WTC11 (cell line): ENCODE results near the gene TCEANC2. TPM values are rescaled to one million over a fixed set of nuclear protein-coding genes. Genes with fewer than 3 reads are reported as not detected.

Experiments used
- CBFB ChIP-seq: sonication (generic); formaldehyde crosslinking; IDR thresholded peaks from 2 replicates; pipeline ENCODE4 v1.8.1; 2022; ENCODE audit warnings: mild to moderate bottlenecking, low read depth, missing genetic modification reagents
- CREB1 ChIP-seq: sonication (generic); formaldehyde crosslinking; IDR thresholded peaks from 2 replicates; pipeline ENCODE4 v1.8.0; 2023; ENCODE audit warnings: mild to moderate bottlenecking, missing genetic modification reagents
- CREM ChIP-seq: sonication (generic); formaldehyde crosslinking; IDR thresholded peaks from 2 replicates; pipeline ENCODE4 v1.8.1; 2022; ENCODE audit warnings: mild to moderate bottlenecking, missing genetic modification reagents, moderate library complexity
- EMX1 ChIP-seq: fragments of 250-450 bp; sonication (Bioruptor Pico); IDR thresholded peaks from 2 replicates; pipeline ENCODE4 v1.8.0; 2021; ENCODE audit warnings: mild to moderate bottlenecking
- ETV6 ChIP-seq: sonication (generic); formaldehyde crosslinking; IDR thresholded peaks from 2 replicates; pipeline ENCODE4 v1.8.1; 2022; ENCODE audit warnings: mild to moderate bottlenecking, missing genetic modification reagents
- FOXP1 ChIP-seq: sonication (generic); formaldehyde crosslinking; IDR thresholded peaks from 2 replicates; pipeline ENCODE4 v1.8.0; 2022; ENCODE audit warnings: missing genetic modification reagents, mild to moderate bottlenecking, moderate library complexity, borderline replicate concordance
- GABPB1 ChIP-seq: sonication (generic); formaldehyde crosslinking; IDR thresholded peaks from 2 replicates; pipeline ENCODE4 v1.8.1; 2023; ENCODE audit warnings: mild to moderate bottlenecking, missing genetic modification reagents
- HMGA2 ChIP-seq: fragments of 250-450 bp; sonication (Bioruptor Pico); IDR thresholded peaks from 2 replicates; pipeline ENCODE4 v1.4.0; 2021; ENCODE audit warnings: mild to moderate bottlenecking, moderate library complexity
- JUN ChIP-seq: sonication (generic); formaldehyde crosslinking; IDR thresholded peaks from 2 replicates; pipeline ENCODE4 v1.8.0; 2023; ENCODE audit warnings: mild to moderate bottlenecking, missing genetic modification reagents
- MXD4 ChIP-seq: fragments of 250-450 bp; sonication (Bioruptor Pico); IDR thresholded peaks from 2 replicates; pipeline ENCODE4 v1.8.0; 2021; ENCODE audit warnings: mild to moderate bottlenecking, moderate library complexity, borderline replicate concordance
- NFATC4 ChIP-seq: fragments of 250-450 bp; sonication (Bioruptor Pico); IDR thresholded peaks from 2 replicates; pipeline ENCODE4 v1.9.0; 2021; ENCODE audit warnings: mild to moderate bottlenecking
- NFYB ChIP-seq: sonication (generic); formaldehyde crosslinking; conservative IDR thresholded peaks from 2 replicates; pipeline ENCODE4 v1.8.0; 2022; ENCODE audit warnings: low read depth, missing genetic modification reagents
- OVOL2 ChIP-seq: fragments of 250-450 bp; sonication (Bioruptor Pico); IDR thresholded peaks from 2 replicates; pipeline ENCODE4 v1.9.0; 2021; ENCODE audit warnings: mild to moderate bottlenecking, borderline replicate concordance
- RELA ChIP-seq: sonication (generic); formaldehyde crosslinking; IDR thresholded peaks from 2 replicates; pipeline ENCODE4 v1.8.1; 2022; ENCODE audit warnings: missing genetic modification reagents, mild to moderate bottlenecking, borderline replicate concordance
- SOX15 ChIP-seq: fragments of 250-450 bp; sonication (Bioruptor Pico); IDR thresholded peaks from 2 replicates; pipeline ENCODE4 v1.9.0; 2021; ENCODE audit warnings: mild to moderate bottlenecking
- SP1 ChIP-seq: sonication (generic); formaldehyde crosslinking; conservative IDR thresholded peaks from 2 replicates; pipeline ENCODE4 v1.8.1; 2022; ENCODE audit warnings: missing genetic modification reagents
- TP53 ChIP-seq: sonication (generic); formaldehyde crosslinking; IDR thresholded peaks from 2 replicates; pipeline ENCODE4 v1.8.1; 2023; ENCODE audit warnings: mild to moderate bottlenecking, missing genetic modification reagents
- ZNF121 ChIP-seq: sonication (generic); formaldehyde crosslinking; IDR thresholded peaks from 2 replicates; pipeline ENCODE4 v1.8.0; 2023; ENCODE audit warnings: missing genetic modification reagents
- ZNF232 ChIP-seq: sonication (generic); formaldehyde crosslinking; IDR thresholded peaks from 2 replicates; pipeline ENCODE4 v1.8.0; 2022; ENCODE audit warnings: mild to moderate bottlenecking, missing genetic modification reagents
- ZNF263 ChIP-seq: sonication (generic); formaldehyde crosslinking; IDR thresholded peaks from 2 replicates; pipeline ENCODE4 v1.8.1; 2022; ENCODE audit warnings: low read depth, mild to moderate bottlenecking, moderate library complexity, missing genetic modification reagents
- ZNF423 ChIP-seq: fragments of 250-450 bp; sonication (Bioruptor Pico); IDR thresholded peaks from 2 replicates; pipeline ENCODE4 v2.1.2; 2022; ENCODE audit warnings: mild to moderate bottlenecking, moderate library complexity
- ZNF671 ChIP-seq: fragments of 250-450 bp; sonication (Bioruptor Pico); IDR thresholded peaks from 2 replicates; pipeline ENCODE4 v1.8.0; 2021; ENCODE audit warnings: mild to moderate bottlenecking
- total RNA-seq: library from RNA; stranded (reverse); gene quantifications from 3 replicates; pipeline ENCODE4 v1.2.3, GENCODE V29; 2021
- TF ChIP-seq, protein P1 (sequence below): sonication (generic); formaldehyde crosslinking; IDR thresholded peaks from 2 replicates; pipeline ENCODE4 v1.8.1; 2022; ENCODE audit warnings: mild to moderate bottlenecking, missing genetic modification reagents, moderate library complexity, borderline replicate concordance
- TF ChIP-seq, protein P2 (sequence below): sonication (generic); formaldehyde crosslinking; IDR thresholded peaks from 2 replicates; pipeline ENCODE4 v1.8.1; 2022; ENCODE audit warnings: missing genetic modification reagents, borderline replicate concordance
- TF ChIP-seq, protein P3 (sequence below): sonication (generic); formaldehyde crosslinking; IDR thresholded peaks from 2 replicates; pipeline ENCODE4 v1.8.1; 2023; ENCODE audit warnings: mild to moderate bottlenecking, missing genetic modification reagents, moderate library complexity
- TF ChIP-seq, protein P4 (sequence below): sonication (generic); formaldehyde crosslinking; IDR thresholded peaks from 2 replicates; pipeline ENCODE4 v1.8.0; 2022; ENCODE audit warnings: mild to moderate bottlenecking, missing genetic modification reagents
- TF ChIP-seq, protein P5 (sequence below): fragments of 250-450 bp; sonication (Bioruptor Pico); IDR thresholded peaks from 2 replicates; pipeline ENCODE4 v1.8.0; 2021; ENCODE audit warnings: mild to moderate bottlenecking
- TF ChIP-seq, protein P6 (sequence below): sonication (generic); formaldehyde crosslinking; IDR thresholded peaks from 2 replicates; pipeline ENCODE4 v1.8.1; 2022; ENCODE audit warnings: low read depth, mild to moderate bottlenecking, moderate library complexity, missing genetic modification reagents, borderline replicate concordance
- TF ChIP-seq, protein P7 (sequence below): sonication (generic); formaldehyde crosslinking; IDR thresholded peaks from 2 replicates; pipeline ENCODE4 v1.8.0; 2023; ENCODE audit warnings: mild to moderate bottlenecking, missing genetic modification reagents
- TF ChIP-seq, protein P8 (sequence below): sonication (generic); formaldehyde crosslinking; IDR thresholded peaks from 2 replicates; pipeline ENCODE4 v1.8.0; 2023; ENCODE audit warnings: missing genetic modification reagents

TCEANC2 gene
- total RNA-seq, 1 experiment from 2014 or later = 6.3 TPM

DNA sequence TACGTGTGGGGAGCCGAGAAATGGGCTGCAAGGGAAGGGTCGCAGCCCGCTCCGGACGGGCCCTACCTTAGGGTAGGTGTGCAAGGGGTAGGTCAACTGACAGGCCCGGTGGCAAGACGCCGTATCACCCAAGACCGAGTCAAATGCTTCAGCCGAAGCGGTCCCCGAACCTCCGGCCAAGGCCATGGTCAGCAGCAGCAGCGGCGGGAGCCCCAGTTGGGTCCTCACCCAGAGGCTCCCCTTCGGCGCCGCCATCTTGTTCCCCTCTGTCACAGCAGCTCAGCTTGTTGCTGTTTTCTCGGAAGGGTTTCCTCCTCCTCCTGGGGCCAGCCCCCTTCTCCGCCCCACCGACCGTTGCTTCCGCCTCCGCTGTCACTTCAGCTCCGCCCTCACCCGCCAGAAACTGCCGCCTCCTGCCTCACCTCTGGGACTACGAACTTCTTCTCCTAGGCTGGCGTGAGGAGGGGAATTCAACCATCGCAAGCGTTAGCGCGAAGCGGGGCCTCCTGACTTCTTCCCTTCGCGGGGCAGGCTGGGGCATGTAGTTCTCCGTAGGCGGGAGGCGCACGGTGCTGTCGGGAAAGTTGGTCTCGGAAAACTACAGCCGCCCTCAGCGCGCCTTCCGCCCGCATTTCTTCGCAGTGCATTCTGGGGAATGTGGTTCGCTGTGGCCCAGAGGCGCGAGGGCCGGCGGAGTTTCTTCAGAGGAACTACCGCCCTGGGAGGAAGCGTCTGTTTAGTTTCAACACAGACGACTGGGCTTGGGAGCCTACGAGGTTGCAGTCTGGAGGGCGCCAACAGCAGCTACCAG, at the start of gene TCEANC2, which contains the start of gene TMEM59 (continued):
- TF ChIP-seq FOXP1 (CRISPR knock-in tag) = peak; percentile 39; the same call in 1 of the 2 replicates
- TF ChIP-seq, protein P1, sequence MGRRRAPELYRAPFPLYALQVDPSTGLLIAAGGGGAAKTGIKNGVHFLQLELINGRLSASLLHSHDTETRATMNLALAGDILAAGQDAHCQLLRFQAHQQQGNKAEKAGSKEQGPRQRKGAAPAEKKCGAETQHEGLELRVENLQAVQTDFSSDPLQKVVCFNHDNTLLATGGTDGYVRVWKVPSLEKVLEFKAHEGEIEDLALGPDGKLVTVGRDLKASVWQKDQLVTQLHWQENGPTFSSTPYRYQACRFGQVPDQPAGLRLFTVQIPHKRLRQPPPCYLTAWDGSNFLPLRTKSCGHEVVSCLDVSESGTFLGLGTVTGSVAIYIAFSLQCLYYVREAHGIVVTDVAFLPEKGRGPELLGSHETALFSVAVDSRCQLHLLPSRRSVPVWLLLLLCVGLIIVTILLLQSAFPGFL (CRISPR knock-in tag) = no peak
- TF ChIP-seq, protein P2, sequence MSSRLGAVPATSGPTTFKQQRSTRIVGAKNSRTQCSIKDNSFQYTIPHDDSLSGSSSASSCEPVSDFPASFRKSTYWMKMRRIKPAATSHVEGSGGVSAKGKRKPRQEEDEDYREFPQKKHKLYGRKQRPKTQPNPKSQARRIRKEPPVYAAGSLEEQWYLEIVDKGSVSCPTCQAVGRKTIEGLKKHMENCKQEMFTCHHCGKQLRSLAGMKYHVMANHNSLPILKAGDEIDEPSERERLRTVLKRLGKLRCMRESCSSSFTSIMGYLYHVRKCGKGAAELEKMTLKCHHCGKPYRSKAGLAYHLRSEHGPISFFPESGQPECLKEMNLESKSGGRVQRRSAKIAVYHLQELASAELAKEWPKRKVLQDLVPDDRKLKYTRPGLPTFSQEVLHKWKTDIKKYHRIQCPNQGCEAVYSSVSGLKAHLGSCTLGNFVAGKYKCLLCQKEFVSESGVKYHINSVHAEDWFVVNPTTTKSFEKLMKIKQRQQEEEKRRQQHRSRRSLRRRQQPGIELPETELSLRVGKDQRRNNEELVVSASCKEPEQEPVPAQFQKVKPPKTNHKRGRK = no peak
- TF ChIP-seq SP1 = 0 out of 2 replicates have a peak, but pooled peaks have one; percentile 63
- no peak for TF ChIP-seq ZNF423 (CRISPR knock-in tag)
- TF ChIP-seq MXD4 (CRISPR knock-in tag) = no peak
- no peak for TF ChIP-seq ZNF263
- TF ChIP-seq, protein P3, sequence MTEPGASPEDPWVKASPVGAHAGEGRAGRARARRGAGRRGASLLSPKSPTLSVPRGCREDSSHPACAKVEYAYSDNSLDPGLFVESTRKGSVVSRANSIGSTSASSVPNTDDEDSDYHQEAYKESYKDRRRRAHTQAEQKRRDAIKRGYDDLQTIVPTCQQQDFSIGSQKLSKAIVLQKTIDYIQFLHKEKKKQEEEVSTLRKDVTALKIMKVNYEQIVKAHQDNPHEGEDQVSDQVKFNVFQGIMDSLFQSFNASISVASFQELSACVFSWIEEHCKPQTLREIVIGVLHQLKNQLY (CRISPR knock-in tag) = no peak
- no peak for TF ChIP-seq TP53 (CRISPR knock-in tag)
- TF ChIP-seq ZNF671 (CRISPR knock-in tag) = no peak
- no peak for TF ChIP-seq EMX1
- no peak for TF ChIP-seq SOX15 (CRISPR knock-in tag)
- TF ChIP-seq, protein P4, sequence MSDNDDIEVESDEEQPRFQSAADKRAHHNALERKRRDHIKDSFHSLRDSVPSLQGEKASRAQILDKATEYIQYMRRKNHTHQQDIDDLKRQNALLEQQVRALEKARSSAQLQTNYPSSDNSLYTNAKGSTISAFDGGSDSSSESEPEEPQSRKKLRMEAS (CRISPR knock-in tag) = peak; percentile 33; the same call in 1 of the 2 replicates
- TF ChIP-seq, protein P5, sequence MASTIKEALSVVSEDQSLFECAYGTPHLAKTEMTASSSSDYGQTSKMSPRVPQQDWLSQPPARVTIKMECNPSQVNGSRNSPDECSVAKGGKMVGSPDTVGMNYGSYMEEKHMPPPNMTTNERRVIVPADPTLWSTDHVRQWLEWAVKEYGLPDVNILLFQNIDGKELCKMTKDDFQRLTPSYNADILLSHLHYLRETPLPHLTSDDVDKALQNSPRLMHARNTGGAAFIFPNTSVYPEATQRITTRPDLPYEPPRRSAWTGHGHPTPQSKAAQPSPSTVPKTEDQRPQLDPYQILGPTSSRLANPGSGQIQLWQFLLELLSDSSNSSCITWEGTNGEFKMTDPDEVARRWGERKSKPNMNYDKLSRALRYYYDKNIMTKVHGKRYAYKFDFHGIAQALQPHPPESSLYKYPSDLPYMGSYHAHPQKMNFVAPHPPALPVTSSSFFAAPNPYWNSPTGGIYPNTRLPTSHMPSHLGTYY = no peak
- TF ChIP-seq, protein P6, sequence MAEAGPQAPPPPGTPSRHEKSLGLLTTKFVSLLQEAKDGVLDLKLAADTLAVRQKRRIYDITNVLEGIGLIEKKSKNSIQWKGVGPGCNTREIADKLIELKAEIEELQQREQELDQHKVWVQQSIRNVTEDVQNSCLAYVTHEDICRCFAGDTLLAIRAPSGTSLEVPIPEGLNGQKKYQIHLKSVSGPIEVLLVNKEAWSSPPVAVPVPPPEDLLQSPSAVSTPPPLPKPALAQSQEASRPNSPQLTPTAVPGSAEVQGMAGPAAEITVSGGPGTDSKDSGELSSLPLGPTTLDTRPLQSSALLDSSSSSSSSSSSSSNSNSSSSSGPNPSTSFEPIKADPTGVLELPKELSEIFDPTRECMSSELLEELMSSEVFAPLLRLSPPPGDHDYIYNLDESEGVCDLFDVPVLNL (CRISPR knock-in tag) = no peak
- TF ChIP-seq, protein P7, sequence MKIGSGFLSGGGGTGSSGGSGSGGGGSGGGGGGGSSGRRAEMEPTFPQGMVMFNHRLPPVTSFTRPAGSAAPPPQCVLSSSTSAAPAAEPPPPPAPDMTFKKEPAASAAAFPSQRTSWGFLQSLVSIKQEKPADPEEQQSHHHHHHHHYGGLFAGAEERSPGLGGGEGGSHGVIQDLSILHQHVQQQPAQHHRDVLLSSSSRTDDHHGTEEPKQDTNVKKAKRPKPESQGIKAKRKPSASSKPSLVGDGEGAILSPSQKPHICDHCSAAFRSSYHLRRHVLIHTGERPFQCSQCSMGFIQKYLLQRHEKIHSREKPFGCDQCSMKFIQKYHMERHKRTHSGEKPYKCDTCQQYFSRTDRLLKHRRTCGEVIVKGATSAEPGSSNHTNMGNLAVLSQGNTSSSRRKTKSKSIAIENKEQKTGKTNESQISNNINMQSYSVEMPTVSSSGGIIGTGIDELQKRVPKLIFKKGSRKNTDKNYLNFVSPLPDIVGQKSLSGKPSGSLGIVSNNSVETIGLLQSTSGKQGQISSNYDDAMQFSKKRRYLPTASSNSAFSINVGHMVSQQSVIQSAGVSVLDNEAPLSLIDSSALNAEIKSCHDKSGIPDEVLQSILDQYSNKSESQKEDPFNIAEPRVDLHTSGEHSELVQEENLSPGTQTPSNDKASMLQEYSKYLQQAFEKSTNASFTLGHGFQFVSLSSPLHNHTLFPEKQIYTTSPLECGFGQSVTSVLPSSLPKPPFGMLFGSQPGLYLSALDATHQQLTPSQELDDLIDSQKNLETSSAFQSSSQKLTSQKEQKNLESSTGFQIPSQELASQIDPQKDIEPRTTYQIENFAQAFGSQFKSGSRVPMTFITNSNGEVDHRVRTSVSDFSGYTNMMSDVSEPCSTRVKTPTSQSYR = no peak
- TF ChIP-seq RELA (CRISPR knock-in tag) = no peak
- no peak for TF ChIP-seq NFATC4 (CRISPR knock-in tag)
- TF ChIP-seq HMGA2 = no peak; the same call in 1 of the 2 replicates
- no peak for TF ChIP-seq NFYB
- no peak for TF ChIP-seq OVOL2 (CRISPR knock-in tag)
- no peak for TF ChIP-seq JUN
- TF ChIP-seq ETV6 (CRISPR knock-in tag) = peak; percentile 71; the same call in 1 of the 2 replicates
- no peak for TF ChIP-seq CREM
- no peak for TF ChIP-seq ZNF232 (CRISPR knock-in tag)
- peak; percentile 82; the same call in 1 of the 2 replicates for TF ChIP-seq GABPB1 (CRISPR knock-in tag)
- TF ChIP-seq, protein P8, sequence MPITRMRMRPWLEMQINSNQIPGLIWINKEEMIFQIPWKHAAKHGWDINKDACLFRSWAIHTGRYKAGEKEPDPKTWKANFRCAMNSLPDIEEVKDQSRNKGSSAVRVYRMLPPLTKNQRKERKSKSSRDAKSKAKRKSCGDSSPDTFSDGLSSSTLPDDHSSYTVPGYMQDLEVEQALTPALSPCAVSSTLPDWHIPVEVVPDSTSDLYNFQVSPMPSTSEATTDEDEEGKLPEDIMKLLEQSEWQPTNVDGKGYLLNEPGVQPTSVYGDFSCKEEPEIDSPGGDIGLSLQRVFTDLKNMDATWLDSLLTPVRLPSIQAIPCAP (CRISPR knock-in tag) = no peak
- no peak for TF ChIP-seq CREB1 (CRISPR knock-in tag)
- no peak for TF ChIP-seq ZNF121 (CRISPR knock-in tag)
- TF ChIP-seq CBFB (CRISPR knock-in tag) = no peak
